ENCODE data around the gene BCAS1. TPM values are rescaled to one million over a fixed set of nuclear protein-coding genes. Genes with fewer than 3 reads are reported as not detected.

BCAS1 gene
- total and polyA plus RNA-seq, 10 of the 15 experiments (the other 5 are each of a cell fraction or from before 2014, with no cell fraction given): 0.21 to 1.4 (median 0.55) TPM

DNA sequence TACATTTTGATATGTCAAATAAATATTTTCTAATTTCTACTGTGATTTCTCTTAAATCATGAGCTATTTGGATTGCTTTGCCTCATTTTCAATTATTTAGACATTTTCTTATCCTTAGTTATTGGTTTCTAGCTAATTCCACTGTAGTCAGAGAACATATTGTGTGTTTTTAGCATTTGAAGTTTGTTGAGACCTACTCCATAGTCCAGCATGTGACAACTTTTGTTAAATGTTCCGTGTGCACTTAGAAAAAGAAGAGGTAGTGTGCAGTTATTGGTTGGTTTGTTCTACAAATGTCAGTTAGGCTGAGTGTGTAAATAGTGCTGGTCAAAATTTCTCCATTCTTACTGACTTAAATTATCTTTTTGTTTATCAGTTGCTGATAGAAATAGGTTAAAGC is 138.8 kb downstream of the BCAS1 start (continued):
- TF ChIP-seq, protein P1, sequence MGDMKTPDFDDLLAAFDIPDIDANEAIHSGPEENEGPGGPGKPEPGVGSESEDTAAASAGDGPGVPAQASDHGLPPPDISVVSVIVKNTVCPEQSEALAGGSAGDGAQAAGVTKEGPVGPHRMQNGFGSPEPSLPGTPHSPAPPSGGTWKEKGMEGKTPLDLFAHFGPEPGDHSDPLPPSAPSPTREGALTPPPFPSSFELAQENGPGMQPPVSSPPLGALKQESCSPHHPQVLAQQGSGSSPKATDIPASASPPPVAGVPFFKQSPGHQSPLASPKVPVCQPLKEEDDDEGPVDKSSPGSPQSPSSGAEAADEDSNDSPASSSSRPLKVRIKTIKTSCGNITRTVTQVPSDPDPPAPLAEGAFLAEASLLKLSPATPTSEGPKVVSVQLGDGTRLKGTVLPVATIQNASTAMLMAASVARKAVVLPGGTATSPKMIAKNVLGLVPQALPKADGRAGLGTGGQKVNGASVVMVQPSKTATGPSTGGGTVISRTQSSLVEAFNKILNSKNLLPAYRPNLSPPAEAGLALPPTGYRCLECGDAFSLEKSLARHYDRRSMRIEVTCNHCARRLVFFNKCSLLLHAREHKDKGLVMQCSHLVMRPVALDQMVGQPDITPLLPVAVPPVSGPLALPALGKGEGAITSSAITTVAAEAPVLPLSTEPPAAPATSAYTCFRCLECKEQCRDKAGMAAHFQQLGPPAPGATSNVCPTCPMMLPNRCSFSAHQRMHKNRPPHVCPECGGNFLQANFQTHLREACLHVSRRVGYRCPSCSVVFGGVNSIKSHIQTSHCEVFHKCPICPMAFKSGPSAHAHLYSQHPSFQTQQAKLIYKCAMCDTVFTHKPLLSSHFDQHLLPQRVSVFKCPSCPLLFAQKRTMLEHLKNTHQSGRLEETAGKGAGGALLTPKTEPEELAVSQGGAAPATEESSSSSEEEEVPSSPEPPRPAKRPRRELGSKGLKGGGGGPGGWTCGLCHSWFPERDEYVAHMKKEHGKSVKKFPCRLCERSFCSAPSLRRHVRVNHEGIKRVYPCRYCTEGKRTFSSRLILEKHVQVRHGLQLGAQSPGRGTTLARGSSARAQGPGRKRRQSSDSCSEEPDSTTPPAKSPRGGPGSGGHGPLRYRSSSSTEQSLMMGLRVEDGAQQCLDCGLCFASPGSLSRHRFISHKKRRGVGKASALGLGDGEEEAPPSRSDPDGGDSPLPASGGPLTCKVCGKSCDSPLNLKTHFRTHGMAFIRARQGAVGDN (IDR thresholded peaks at IDR 0.05): peak; percentile 18; the same call in 1 of the 2 replicates

DNA sequence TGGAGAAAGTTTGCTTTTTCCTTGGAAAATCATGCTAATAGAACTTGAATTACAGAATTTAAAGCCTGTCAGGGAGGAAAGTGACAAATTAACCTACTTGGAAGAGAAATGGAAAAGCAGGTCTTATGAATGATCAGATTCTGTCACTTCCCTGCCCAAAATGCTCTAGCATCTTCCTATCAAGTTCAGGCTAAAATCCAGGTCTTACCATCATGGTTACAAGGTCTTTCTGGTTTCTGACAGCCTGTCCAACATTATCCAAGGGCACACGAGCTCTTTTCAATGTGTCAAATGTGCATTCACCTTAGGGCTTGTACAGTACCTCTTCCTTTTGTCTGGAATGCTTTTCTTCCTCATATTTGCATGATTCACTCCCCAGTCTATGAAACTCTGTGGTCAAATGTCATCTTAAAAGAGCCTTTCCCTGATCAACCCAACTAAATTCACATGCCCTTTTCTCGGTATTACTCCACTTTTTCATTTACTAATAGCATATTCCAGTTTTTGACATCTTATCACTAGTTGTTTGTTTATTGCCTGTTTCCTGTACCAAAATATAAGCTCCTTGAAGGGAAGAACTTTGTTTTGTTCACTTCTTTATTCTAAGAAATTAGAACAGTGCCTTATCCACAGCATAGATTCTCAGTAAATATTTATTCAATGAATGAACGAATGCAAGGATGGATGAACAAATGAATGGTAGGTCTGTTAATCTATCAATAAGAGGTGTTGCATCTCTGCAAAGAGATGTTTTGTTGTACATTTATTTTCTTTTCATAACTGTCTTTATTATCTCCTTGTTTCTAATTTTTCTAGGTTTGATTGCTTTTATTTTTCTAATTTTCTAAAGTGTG is 139.5 kb downstream of the BCAS1 start:
- WGBS (ENCODE audit: insufficient coverage, insufficient replicate concordance, low lambda C conversion rate, missing lambda C conversion rate): 3% methylated on average over 3 of the region's 3 CpGs
- in situ Hi-C loops (cut with MboI) (no loop called here), intact Hi-C loops (cut with micrococcal nuclease; ENCODE audit: unreplicated experiment) (loop anchor here (5.0 kb wide), 1 partner anchor 279 kb away; no protein-coding TSS in a partner anchor)
- Histone ChIP-seq H4K20me1 (ENCODE audit: control insufficient read depth, insufficient read depth) (no peaks in the 10 kb centered on the region), H3K9ac (ENCODE audit: control insufficient read depth, insufficient read depth, low read length) (peak overlapping the region; percentile 70), H3K27me3 (replicated peaks in 1 of 2; ENCODE audit: control insufficient read depth in 2 of 2, insufficient read depth in 2 of 2, low read length in 1 of 2) (no peaks in the 10 kb centered on the region), H3K9me3 (replicated peaks; ENCODE audit: control insufficient read depth, insufficient read depth, low read length) (no peaks in the 10 kb centered on the region; the same call in 2 of the 3 replicates), H3K27ac (ENCODE audit: control insufficient read depth, insufficient read depth) (peak overlapping the region; percentile 97), H3K4me2 (ENCODE audit: control insufficient read depth, insufficient read depth) (peak overlapping the region; percentile 93), H3K4me3 (peak overlapping the region; percentile 39; the same call in 1 of the 2 replicates), H2AFZ (ENCODE audit: control insufficient read depth, low read depth, low read length) (no peak overlapping the region; the same call in 1 of the 2 replicates), H3K4me1 (ENCODE audit: control insufficient read depth, insufficient read depth, low read length) (peaks cover 70% of the 10 kb centered on the region), H3K36me3 (ENCODE audit: control insufficient read depth in 2 of 2, insufficient read depth in 2 of 2, low read length in 1 of 2) (no peaks in the 10 kb centered on the region), H3K79me2 (ENCODE audit: control insufficient read depth, insufficient read depth, low read length) (peaks cover 2% of the 10 kb centered on the region; the same call in 1 of the 2 replicates)
- ChIA-PET POLR2A (interaction anchor here (0.7 to 4.0 kb wide), 10 partner anchors 7 to 288 kb away, joined by 3 to 23 read pairs (median 4); no protein-coding TSS in a partner anchor), RAD21 (ENCODE audit: unreplicated experiment) (interaction anchor here (1.0 to 18.3 kb wide), 21 partner anchors 10 to 349 kb away, joined by 3 to 394 read pairs (median 5); no protein-coding TSS in a partner anchor), SMC1A (ENCODE audit: uncharacterized antibody, unreplicated experiment) (interaction anchor here (0.6 to 18.6 kb wide), 27 partner anchors 7 to 363 kb away, joined by 3 to 384 read pairs (median 4); no protein-coding TSS in a partner anchor), CTCF (interaction anchor here (0.7 to 20.5 kb wide), 12 partner anchors 9 to 716 kb away, joined by 3 to 258 read pairs (median 3); no protein-coding TSS in a partner anchor)
- DNase-seq (ENCODE audit: low read depth, low spot score) (no peak), FAIRE-seq (no peak), ATAC-seq (no peak)
- TSS peak; percentile 41 for BruUV-seq (replicated peaks)
- TF ChIP-seq ZNF24 (IDR thresholded peaks at IDR 0.05) (peak; percentile 89), EP300 (IDR thresholded peaks at IDR 0.05; ENCODE audit: borderline replicate concordance in 1 of 2, control insufficient read depth in 1 of 2, low read depth in 2 of 2, low read length in 2 of 2) (no peak), EED (IDR thresholded peaks at IDR 0.05; ENCODE audit: low read depth) (peak; percentile 80), JUNB (IDR thresholded peaks at IDR 0.05) (peak; percentile 75), IKZF2 (IDR thresholded peaks at IDR 0.05) (peak; percentile 81 to 82), FOXM1 (IDR thresholded peaks at IDR 0.05; ENCODE audit: low read depth, low read length) (peak; percentile 4; the same call in 1 of the 2 replicates), NFIC (IDR thresholded peaks at IDR 0.05; ENCODE audit: low read depth, low read length) (peak; percentile 53; the same call in 1 of the 2 replicates), RUNX3 (IDR thresholded peaks at IDR 0.05; ENCODE audit: low read length) (peak; percentile 85), NR2C1 (IDR thresholded peaks at IDR 0.05) (no peak), MXI1 (IDR thresholded peaks at IDR 0.05; ENCODE audit: low read depth, low read length) (peak; percentile 45; the same call in 1 of the 2 replicates), RB1 (IDR thresholded peaks at IDR 0.05; ENCODE audit: borderline replicate concordance) (0 out of 2 replicates have a peak, but pooled peaks have one; percentile 9), IKZF1 (conservative IDR thresholded peaks at IDR 0.05) (peak; percentile 78), DPF2 (IDR thresholded peaks at IDR 0.05) (0 out of 2 replicates have a peak, but pooled peaks have one; percentile 0), ASH2L (IDR thresholded peaks at IDR 0.05; ENCODE audit: borderline replicate concordance, low read depth) (peak; percentile 20; the same call in 1 of the 2 replicates)
